GM11168 (cell line): Measurements from ENCODE around the gene CNFN.
"Not testable (repeated sequence)": the region's sequence is repeated elsewhere in the genome, so short reads cannot be mapped to it uniquely, and the experiment has no call there.

Experiments used
- in situ Hi-C: fragments of 300-500 bp; cut with MboI; formaldehyde crosslinking; loops from one replicate; pipeline ENCODE4 v1.12.0; 2022; ENCODE audit warnings: low sequenced_read_pairs; ENCODE audit not compliant: unreplicated experiment

The CNFN gene

DNA sequence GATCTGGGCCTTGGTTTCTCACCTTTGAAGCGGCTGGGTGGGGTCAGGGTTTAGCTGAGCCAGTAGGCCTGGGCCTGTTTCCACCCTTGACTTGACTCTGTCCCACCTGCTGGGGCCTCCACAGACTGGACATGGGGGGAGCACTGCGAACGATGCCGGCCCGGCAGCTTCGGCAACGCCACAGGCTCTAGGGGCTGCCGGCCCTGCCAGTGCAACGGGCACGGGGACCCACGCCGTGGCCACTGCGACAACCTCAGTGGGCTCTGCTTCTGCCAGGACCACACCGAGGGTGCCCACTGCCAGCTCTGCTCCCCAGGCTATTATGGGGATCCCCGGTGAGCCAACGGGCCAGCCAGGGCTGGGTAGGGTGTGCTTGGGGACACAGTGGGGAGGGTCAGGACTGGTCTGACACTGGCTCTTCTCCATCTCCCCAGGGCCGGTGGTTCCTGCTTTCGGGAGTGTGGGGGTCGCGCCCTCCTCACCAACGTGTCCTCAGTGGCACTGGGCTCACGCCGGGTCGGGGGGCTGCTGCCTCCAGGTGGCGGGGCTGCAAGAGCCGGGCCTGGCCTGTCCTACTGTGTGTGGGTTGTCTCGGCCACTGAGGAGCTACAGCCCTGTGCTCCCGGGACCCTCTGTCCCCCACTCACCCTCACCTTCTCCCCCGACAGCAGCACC is 36.6 kb downstream of the CNFN start:
- in situ Hi-C loops: no loop called here

DNA sequence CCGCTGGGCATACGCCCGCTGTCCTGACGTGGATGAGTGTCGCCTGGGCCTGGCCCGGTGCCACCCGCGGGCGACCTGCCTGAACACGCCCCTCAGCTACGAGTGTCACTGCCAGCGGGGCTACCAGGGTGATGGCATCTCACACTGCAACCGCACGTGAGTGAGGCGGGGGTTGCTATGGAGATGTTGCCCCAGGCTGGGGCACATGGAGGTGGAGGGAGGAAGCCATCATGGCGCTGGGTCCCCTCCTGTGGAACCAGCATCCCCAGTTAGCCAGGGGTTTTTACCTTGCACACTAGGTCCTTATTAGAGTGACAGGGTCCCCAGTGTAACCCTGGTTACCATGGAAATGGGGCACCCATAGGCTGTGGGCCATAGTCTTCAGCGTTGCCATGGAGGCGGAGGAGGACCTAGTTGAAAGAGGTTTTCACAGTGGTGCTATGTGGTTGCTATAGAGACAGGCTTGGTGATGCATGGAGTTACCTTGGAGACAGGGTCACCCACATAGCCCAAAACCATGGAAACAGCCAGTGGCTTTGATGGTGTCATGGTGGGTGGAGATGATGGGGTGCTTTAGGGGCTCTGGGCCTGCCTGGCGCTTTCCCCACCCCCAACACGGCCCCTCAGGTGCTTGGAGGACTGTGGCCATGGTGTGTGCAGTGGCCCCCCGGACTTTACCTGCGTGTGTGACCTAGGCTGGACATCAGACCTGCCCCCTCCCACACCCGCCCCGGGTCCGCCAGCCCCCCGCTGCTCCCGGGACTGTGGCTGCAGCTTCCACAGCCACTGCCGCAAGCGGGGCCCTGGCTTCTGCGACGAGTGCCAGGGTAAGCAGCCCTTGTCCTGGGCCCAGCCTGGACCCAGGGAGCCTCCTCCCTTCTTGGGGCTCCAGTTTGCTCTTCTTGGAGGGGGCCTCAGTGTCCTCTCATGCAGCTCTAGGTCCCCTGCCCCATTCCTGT is 37.5 kb downstream of the CNFN start:
- in situ Hi-C loops: no loop called here

DNA sequence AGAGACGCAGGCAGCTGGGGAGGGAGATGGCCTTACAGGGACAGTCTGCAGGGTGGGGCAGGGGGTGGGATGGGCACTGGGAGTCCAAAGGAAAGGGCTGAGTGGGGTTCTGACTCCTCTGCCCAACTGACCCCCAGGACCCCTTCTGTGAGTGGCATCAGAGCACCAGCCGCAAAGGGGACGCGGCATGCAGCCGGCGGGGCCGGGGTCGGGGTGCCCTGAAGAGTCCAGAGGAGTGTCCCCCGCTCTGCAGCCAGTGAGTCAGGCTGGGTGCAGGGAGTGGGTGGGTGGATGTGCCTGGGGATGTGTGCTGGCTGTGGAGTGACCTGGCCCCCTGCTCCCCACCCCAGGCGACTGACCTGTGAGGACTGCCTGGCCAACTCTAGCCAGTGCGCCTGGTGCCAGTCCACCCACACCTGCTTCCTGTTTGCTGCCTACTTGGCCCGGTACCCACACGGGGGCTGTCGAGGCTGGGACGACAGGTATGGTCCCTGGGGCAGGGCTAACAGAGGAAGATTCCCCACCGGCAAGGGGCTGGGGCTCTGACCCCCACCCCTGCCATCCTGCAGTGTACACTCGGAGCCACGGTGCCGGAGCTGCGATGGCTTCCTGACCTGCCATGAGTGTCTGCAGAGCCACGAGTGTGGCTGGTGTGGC is 38.9 kb downstream of the CNFN start:
- in situ Hi-C loops: no loop called here

DNA sequence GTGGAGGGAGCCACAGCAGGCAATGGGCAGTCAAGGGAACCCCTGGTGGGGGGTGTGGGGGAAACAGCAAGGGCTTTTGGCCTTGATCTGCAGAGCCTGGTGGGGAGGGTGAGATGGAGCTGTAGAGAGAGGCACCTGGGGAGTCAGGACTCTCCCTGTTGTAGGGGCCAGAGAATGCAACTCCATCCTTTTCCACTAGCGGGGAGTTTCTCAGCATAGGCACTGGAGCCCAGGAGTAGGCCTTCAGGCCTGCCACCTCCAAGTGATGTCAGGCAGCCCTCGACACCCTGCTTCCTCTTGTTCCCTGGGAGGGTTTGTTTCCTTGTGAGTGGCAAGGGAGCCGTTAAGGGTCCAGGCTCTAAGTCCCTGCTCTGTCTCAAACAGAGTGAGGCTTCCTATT is 39.7 kb downstream of the CNFN start:
- in situ Hi-C loops: no loop called here

DNA sequence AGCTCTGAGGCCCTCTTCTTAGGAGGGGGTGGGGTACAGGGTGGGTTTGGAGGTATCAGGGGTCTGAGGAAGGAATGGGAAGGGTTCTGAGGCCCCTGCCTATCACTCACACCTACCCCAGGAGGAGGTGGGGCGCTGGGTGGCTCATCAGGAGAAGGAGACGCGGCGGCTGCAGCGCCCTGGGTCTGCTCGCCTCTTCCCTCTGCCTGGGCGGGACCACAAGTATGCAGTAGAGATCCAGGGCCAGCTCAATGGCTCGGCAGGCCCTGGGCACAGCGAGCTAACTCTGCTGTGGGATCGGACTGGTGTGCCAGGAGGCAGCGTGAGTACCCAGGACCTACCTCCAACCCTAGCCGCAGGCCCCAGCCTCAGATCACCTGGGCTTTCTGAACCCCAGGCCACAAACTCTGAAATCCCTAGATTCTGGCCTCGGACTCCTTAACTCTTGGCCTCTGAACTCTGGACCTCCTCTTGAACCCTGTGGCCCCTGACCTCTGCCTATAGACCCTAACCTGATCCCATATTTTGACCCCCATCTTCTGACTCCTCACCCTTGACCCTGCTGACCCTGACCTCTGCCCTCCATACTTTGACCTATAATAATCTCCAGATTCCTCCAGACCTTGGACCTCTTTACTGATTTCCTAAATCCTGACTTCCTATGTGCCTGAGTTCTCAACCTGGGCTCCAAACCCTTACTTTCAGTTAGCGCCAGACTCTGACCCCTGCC is 40.6 kb downstream of the CNFN start:
- in situ Hi-C loops: no loop called here

DNA sequence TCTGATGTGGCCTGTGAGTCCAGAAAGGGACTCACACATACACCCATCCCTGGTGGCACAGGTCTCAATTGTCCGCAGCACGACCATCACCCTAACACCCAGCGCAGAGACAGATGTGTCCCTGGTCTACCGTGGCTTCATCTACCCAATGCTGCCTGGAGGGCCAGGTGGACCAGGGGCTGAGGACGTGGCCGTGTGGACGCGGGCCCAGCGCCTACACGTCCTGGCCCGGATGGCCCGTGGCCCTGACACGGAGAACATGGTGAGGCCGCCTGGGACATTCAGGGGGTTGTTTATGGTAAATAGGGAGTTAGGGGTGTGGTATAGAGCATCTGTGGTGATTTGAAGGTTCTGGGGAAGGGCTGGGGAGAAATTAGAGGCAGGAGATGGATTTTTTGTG is 41.9 kb downstream of the CNFN start:
- in situ Hi-C loops: no loop called here

DNA sequence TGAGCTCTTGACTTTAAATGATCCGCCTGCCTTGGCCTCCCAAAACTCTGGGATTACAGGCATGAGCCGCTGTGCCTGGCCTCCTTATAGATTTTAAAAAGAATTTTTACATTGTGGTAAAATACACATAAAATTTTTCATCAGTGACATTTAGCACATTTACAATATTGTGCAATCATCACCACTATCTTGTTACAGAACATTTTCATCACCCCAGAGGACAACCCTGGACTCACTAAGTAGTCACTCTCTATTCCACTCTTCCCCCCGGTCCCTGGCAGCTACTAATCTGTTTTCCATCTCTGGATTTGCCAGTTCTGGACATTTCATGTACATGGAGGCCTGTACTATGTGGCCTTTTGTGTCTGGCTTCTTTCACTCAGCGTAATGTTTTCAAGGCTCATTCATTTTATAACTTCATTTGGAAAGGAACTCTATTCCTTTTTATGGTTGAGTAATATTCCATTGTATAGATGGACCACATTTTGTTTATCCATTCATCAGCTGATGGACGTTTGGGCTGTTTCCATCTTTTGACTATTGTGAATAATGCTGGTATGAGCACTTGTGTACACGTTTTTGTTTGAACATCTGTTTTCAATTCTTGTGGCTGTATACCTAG is 44.8 kb downstream of the CNFN start:
- in situ Hi-C loops: no loop called here

DNA sequence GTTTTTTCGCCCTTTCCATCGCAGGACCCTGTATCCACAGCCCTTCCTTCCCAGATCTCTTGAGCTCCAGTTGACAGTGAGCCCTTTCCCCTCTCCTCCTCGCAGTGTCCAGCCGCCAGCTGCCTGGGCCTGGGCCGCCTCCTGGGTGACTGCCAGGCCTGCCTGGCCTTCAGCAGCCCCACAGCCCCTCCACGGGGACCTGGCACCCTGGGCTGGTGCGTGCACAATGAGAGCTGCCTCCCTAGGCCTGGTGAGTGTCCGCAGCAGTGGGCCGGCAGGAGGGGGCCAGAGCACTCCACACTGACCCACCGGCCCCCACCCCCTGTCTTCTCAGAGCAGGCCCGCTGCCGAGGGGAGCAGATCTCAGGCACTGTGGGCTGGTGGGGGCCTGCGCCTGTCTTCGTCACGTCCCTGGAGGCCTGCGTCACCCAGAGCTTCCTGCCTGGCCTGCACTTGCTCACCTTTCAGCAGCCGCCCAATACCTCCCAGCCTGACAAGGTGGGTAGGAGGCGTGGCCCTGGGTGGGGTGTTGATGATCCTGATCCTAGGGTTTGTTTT is 45.7 kb downstream of the CNFN start:
- in situ Hi-C loops: no loop called here

DNA sequence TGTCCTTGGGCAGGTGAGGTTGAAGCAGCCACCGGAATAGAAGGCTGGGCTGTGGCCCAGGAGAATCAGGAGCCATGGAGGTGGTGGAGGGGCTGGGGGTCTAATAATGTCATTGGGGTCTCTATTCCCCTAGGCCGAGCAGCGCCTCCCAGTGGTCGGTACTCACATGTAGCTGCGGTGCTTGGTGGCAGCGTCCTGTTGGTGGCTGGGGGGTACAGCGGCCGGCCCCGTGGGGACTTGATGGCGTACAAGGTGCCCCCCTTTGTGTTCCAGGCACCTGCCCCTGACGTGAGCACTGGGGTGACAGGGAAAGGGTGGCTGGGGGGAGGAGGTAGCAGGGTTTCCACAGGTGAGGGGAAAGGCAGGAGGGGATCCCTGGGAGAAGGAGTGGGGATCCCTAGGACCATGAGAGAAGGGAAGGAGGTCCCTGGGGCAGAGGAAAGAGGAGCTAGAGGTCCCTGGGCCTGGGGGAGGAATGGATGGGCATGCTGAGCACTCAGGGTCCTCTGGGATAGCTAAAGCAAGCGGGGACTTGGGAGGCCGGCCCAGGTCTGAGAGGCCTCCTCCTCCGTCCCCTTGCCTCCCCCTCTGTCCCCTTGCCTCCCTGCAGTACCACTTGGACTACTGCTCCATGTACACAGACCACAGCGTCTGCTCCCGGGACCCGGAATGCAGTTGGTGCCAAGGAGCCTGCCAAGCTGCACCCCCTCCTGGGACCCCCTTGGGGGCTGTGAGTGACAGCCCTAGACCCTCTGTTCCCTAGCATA is 46.6 kb downstream of the CNFN start:
- in situ Hi-C loops: no loop called here

DNA sequence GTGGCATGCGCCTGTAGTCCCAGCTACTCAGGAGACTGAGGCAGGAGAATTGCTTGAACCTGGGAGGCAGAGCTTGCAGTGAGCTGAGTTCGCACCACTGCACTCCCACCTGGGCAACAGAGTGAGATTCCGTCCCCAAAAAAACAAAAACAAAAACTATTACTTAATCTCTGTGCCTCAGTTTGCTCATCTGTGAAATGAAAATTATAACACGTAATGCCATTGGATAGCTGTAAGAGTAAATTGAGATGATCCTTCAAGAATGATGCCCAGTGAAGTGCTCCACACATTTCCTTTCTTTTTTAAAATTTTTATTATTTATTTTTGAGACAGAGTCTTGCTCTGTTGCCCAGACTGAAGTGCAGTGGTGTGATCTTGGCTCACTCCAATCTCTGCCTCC is 50.2 kb downstream of the CNFN start:
- in situ Hi-C loops: not testable (repeated sequence)

DNA sequence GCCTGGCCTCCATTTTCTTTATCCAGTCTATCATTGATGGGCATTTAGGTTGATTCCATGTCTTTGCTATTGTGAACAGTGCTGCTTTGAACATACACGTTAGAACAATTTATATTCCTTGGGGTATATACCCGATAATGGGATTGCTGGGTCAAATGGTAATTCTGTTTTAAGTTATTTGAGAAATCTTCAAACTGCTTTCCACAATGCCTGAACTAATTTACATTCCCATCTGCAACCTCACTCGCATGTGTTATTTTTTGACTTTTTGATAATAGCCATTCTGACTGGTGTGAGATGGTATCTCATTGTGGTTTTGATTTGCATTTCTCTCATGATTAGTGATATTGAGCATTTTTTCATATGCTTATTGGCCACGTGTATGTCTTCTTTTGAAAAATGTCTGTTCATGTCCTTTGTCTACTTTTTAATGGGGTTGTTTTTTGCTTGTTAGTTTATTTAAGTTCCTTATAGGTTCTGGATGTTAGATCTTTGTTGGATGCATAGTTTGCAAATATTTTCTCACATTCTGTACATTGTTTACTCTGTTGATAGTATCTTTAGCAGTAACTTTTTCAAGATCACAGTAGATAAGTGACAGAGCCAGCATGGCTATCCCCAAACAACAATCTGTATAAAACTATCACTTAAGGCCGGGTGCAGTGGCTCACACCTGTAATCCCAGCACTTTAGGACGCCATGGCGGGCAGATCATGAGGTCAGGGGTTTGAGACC is 50.8 kb downstream of the CNFN start:
- in situ Hi-C loops: not testable (repeated sequence)
